ENCODE data around the gene SCAF8. TPM values are rescaled to one million over a fixed set of nuclear protein-coding genes. Genes with fewer than 3 reads are reported as not detected.

SCAF8 gene
- total RNA-seq, 1 experiment from 2014 or later: 49.5 TPM

GRCh38 chr6:154865291-154865690 lies 132.1 kb downstream of the SCAF8 start:
- no peaks in the 10 kb centered on the region for H3K36me3 ChIP-seq (ENCODE audit: insufficient read depth, low read length, poor library complexity, severe bottlenecking)
- TF ChIP-seq EZH2 (IDR thresholded peaks at IDR 0.05; ENCODE audit: borderline replicate concordance, low read depth, low read length, poor library complexity, severe bottlenecking): no peak
- TF ChIP-seq, protein P1, sequence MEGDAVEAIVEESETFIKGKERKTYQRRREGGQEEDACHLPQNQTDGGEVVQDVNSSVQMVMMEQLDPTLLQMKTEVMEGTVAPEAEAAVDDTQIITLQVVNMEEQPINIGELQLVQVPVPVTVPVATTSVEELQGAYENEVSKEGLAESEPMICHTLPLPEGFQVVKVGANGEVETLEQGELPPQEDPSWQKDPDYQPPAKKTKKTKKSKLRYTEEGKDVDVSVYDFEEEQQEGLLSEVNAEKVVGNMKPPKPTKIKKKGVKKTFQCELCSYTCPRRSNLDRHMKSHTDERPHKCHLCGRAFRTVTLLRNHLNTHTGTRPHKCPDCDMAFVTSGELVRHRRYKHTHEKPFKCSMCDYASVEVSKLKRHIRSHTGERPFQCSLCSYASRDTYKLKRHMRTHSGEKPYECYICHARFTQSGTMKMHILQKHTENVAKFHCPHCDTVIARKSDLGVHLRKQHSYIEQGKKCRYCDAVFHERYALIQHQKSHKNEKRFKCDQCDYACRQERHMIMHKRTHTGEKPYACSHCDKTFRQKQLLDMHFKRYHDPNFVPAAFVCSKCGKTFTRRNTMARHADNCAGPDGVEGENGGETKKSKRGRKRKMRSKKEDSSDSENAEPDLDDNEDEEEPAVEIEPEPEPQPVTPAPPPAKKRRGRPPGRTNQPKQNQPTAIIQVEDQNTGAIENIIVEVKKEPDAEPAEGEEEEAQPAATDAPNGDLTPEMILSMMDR (conservative IDR thresholded peaks at IDR 0.05; ENCODE audit: low read depth, low read length): no peak
- CTCF ChIA-PET: interaction anchor here (0.5 kb wide), 1 partner anchor 363 kb away, joined by 3 read pairs; no protein-coding TSS in a partner anchor
- H3K4me3 ChIP-seq (ENCODE audit: low read depth, low read length, poor library complexity, severe bottlenecking): no peak overlapping the region
- no peak overlapping the region for H3K27ac ChIP-seq (ENCODE audit: low read depth, low read length, poor library complexity, severe bottlenecking)
- H3K4me1 ChIP-seq (ENCODE audit: insufficient read depth, low read length, poor library complexity, severe bottlenecking): peaks cover 14% of the 10 kb centered on the region
- POLR2A ChIA-PET (ENCODE audit: low non-redundant PET): no interaction called here
- H3K27me3 ChIP-seq (replicated peaks; ENCODE audit: insufficient read depth, low read depth, low read length, poor library complexity): no peaks in the 10 kb centered on the region
- no peaks in the 10 kb centered on the region for H3K9me3 ChIP-seq (ENCODE audit: low read depth, low read length, poor library complexity, severe bottlenecking)
- intact Hi-C loops (cut with micrococcal nuclease; ENCODE audit: unreplicated experiment): loop anchor here (5.0 kb wide), 2 partner anchors 188 to 382 kb away; no protein-coding TSS in a partner anchor
- no TSS peak for BruUV-seq (replicated peaks)
- DNase-seq (ENCODE audit: low spot score): no peak

DNA sequence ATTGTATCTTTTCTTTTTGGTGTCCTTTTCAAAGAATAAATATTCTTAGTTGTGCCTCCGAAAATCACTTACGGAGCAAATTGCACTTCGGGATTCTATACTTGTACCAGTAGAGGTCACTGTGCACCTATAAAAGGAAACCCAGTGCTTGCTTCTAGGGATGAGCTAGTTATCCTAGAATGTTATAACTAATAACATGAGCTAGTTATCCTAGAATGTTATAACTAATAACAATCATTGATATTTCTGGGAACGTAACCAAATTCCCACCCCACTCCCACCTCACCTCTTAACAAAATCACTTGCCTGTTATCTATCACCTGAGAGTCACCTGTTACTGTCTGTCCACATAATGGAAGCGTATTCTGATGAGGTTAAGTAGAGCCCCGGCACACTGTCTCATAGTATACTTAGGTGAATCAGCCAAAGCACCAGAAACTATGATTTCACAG lies 135.0 kb downstream of the SCAF8 start:
- Histone ChIP-seq H3K4me3 (ENCODE audit: low read depth, low read length, poor library complexity, severe bottlenecking) (no peak overlapping the region), H3K27me3 (replicated peaks; ENCODE audit: insufficient read depth, low read depth, low read length, poor library complexity) (no peaks in the 10 kb centered on the region), H3K36me3 (ENCODE audit: insufficient read depth, low read length, poor library complexity, severe bottlenecking) (no peaks in the 10 kb centered on the region), H3K27ac (ENCODE audit: low read depth, low read length, poor library complexity, severe bottlenecking) (no peak overlapping the region), H3K9me3 (ENCODE audit: low read depth, low read length, poor library complexity, severe bottlenecking) (no peaks in the 10 kb centered on the region), H3K4me1 (ENCODE audit: insufficient read depth, low read length, poor library complexity, severe bottlenecking) (no peaks in the 10 kb centered on the region)
- no TSS peak for BruUV-seq (replicated peaks)
- TF ChIP-seq EZH2 (IDR thresholded peaks at IDR 0.05; ENCODE audit: borderline replicate concordance, low read depth, low read length, poor library complexity, severe bottlenecking): no peak
- TF ChIP-seq, protein P1 (conservative IDR thresholded peaks at IDR 0.05; ENCODE audit: low read depth, low read length): peak; percentile 81
- POLR2A ChIA-PET (ENCODE audit: low non-redundant PET): no interaction called here
- intact Hi-C loops (cut with micrococcal nuclease; ENCODE audit: unreplicated experiment): loop anchor here (1.0 to 5.0 kb wide), 4 partner anchors 61 to 379 kb away; no protein-coding TSS in a partner anchor
- peak; percentile 77 for DNase-seq (ENCODE audit: low spot score)
- CTCF ChIA-PET: interaction anchor here (0.6 to 1.5 kb wide), 14 partner anchors 19 to 380 kb away, joined by 3 to 8 read pairs (median 5); no protein-coding TSS in a partner anchor

- Histone ChIP-seq H3K9me3 (ENCODE audit: low read depth, low read length, poor library complexity, severe bottlenecking) (no peaks in the 10 kb centered on the region), H3K36me3 (ENCODE audit: insufficient read depth, low read length, poor library complexity, severe bottlenecking) (no peaks in the 10 kb centered on the region), H3K4me3 (ENCODE audit: low read depth, low read length, poor library complexity, severe bottlenecking) (no peak overlapping the region), H3K27ac (ENCODE audit: low read depth, low read length, poor library complexity, severe bottlenecking) (no peak overlapping the region), H3K4me1 (ENCODE audit: insufficient read depth, low read length, poor library complexity, severe bottlenecking) (no peaks in the 10 kb centered on the region), H3K27me3 (replicated peaks; ENCODE audit: insufficient read depth, low read depth, low read length, poor library complexity) (no peaks in the 10 kb centered on the region)
- ChIA-PET CTCF (no interaction called here), POLR2A (ENCODE audit: low non-redundant PET) (no interaction called here)
- no peak for DNase-seq (ENCODE audit: low spot score)
- no peak for TF ChIP-seq EZH2 (IDR thresholded peaks at IDR 0.05; ENCODE audit: borderline replicate concordance, low read depth, low read length, poor library complexity, severe bottlenecking)
- TF ChIP-seq, protein P1 (conservative IDR thresholded peaks at IDR 0.05; ENCODE audit: low read depth, low read length): no peak
- no TSS peak for BruUV-seq (replicated peaks)
- intact Hi-C loops (cut with micrococcal nuclease; ENCODE audit: unreplicated experiment): no loop called here
These were observed 139.4 kb downstream of the SCAF8 start for GRCh38 chr6:154872542-154873114.

All from A673 (cell line).